WERI-Rb-1 (cell line): ENCODE results near the gene STXBP3.
"Not testable (repeated sequence)": the region's sequence is repeated elsewhere in the genome, so short reads cannot be mapped to it uniquely, and the experiment has no call there.

ENCODE experiments used
- DNase-seq: peaks from one replicate; pipeline ENCODE4 v3.0.0-alpha.2; 2020
- H3K27ac ChIP-seq: fragments of 250-450 bp; sonication (Bioruptor Pico); 2 replicates; pipeline ENCODE4 v1.5.1; 2020; ENCODE audit warnings: mild to moderate bottlenecking, moderate library complexity
- H3K27me3 ChIP-seq: fragments of 250-450 bp; sonication (Bioruptor Pico); 2 replicates; pipeline ENCODE4 v1.5.1; 2021; ENCODE audit warnings: mild to moderate bottlenecking, low read depth, moderate library complexity; ENCODE audit not compliant: insufficient read depth, severe bottlenecking
- H3K36me3 ChIP-seq: fragments of 250-450 bp; sonication (Bioruptor Pico); 2 replicates; pipeline ENCODE4 v1.5.1; 2020; ENCODE audit warnings: mild to moderate bottlenecking, moderate library complexity
- H3K4me3 ChIP-seq: 2 replicates; pipeline ENCODE4 v1.5.1; 2011; ENCODE audit warnings: low read depth, mild to moderate bottlenecking, control low read depth, low read length
- H3K9me3 ChIP-seq: fragments of 250-450 bp; sonication (Bioruptor Pico); 2 replicates; pipeline ENCODE4 v1.5.1; 2021; ENCODE audit warnings: mild to moderate bottlenecking, moderate library complexity; ENCODE audit not compliant: severe bottlenecking
- CTCF ChIP-seq: IDR thresholded peaks from 2 replicates; pipeline ENCODE4 v1.5.1; 2011; ENCODE audit warnings: low read depth, mild to moderate bottlenecking, control low read depth, inconsistent platforms, low read length

The STXBP3 gene, protein sequence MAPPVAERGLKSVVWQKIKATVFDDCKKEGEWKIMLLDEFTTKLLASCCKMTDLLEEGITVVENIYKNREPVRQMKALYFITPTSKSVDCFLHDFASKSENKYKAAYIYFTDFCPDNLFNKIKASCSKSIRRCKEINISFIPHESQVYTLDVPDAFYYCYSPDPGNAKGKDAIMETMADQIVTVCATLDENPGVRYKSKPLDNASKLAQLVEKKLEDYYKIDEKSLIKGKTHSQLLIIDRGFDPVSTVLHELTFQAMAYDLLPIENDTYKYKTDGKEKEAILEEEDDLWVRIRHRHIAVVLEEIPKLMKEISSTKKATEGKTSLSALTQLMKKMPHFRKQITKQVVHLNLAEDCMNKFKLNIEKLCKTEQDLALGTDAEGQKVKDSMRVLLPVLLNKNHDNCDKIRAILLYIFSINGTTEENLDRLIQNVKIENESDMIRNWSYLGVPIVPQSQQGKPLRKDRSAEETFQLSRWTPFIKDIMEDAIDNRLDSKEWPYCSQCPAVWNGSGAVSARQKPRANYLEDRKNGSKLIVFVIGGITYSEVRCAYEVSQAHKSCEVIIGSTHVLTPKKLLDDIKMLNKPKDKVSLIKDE

GRCh38 chr1:108746382-108747170 lies at the start of gene STXBP3:
STXBP3 (plus strand) TSS chr1:108746674; CDS start chr1:108746738, 64 bp downstream.
- Histone ChIP-seq H3K9me3 (no peaks in the 10 kb centered on the region), H3K4me3 (peak within 1 kb of the TSS; percentile 91), H3K36me3 (no peaks in the 10 kb centered on the region; the same call in 1 of the 2 replicates), H3K27ac (peak within 1 kb of the TSS; percentile 86), H3K27me3 (no peaks in the 10 kb centered on the region)
- peak; percentile 96 for TF ChIP-seq CTCF
- DNase-seq = peak; percentile 100

DNA sequence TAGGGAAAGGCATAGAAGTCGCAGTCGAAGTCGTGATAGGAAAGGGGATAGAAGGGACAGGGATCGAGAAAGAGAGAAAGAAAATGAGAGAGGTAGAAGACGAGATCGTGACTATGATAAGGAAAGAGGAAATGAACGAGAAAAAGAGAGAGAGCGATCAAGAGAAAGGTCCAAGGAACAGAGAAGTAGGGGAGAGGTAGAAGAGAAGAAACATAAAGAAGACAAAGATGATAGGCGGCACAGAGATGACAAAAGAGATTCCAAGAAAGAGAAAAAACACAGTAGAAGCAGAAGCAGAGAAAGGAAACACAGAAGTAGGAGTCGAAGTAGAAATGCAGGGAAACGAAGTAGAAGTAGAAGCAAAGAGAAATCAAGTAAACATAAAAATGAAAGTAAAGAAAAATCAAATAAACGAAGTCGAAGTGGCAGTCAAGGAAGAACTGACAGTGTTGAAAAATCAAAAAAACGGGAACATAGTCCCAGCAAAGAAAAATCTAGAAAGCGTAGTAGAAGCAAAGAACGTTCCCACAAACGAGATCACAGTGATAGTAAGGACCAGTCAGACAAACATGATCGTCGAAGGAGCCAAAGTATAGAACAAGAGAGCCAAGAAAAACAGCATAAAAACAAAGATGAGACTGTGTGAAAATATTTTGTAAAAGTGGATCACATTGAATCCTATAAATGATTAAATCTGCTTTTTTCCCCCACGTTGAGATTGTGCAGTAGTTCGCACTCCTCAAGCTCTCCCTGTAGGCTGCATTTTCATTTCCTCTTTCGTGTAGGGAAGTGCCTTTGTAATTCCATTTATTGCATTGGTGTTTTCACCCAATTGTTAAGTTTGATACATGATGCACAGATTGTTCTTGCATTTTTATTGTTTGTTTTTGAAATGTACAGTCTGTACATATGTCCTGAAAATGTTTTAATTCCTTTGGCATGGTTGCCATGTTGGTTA lies 46.8 kb upstream of the STXBP3 start:
- Histone ChIP-seq H3K4me3 (no peak overlapping the region), H3K36me3 (peaks cover 74% of the 10 kb centered on the region), H3K27me3 (no peaks in the 10 kb centered on the region), H3K9me3 (no peaks in the 10 kb centered on the region), H3K27ac (no peak overlapping the region)
- no peak for TF ChIP-seq CTCF
- no peak for DNase-seq

GRCh38 chr1:108701176-108701849 lies 45.2 kb upstream of the STXBP3 start:
- H3K4me3 ChIP-seq = no peak overlapping the region
- peaks cover 58% of the 10 kb centered on the region for H3K36me3 ChIP-seq
- TF ChIP-seq CTCF = no peak
- no peak overlapping the region for H3K27ac ChIP-seq
- no peaks in the 10 kb centered on the region for H3K9me3 ChIP-seq
- no peak for DNase-seq
- H3K27me3 ChIP-seq = no peaks in the 10 kb centered on the region

DNA sequence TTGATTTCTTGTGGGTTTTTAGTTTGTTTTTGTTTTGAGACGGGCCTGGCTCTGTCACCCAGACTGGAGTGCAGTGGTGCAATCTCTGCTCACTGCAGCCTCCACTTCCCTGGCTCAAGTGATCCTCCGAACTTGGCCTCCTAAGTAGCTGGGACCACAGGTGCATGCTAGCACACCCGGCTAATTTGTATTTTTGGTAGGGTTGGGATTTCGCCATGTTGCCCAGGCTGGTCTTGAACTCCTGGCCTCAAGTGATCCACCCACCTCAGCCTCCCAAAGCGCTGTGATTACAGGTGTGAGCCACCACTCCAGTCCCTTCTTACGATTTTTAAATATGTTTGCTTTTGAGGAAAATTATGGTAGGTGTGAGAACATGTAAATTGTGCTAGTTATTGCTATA lies 44.4 kb upstream of the STXBP3 start:
- H3K9me3 ChIP-seq, H3K4me3 ChIP-seq, H3K27ac ChIP-seq, DNase-seq, H3K27me3 ChIP-seq: not testable (repeated sequence)
- peaks cover 50% of the 10 kb centered on the region for H3K36me3 ChIP-seq

- Histone ChIP-seq H3K27ac (no peak overlapping the region), H3K9me3 (no peaks in the 10 kb centered on the region), H3K36me3 (peaks cover 34% of the 10 kb centered on the region), H3K27me3 (no peaks in the 10 kb centered on the region), H3K4me3 (no peak overlapping the region)
- DNase-seq = no peak
- no peak for TF ChIP-seq CTCF
Measured at GRCh38 chr1:108703939-108704338, 42.5 kb upstream of the STXBP3 start.
